ENCODE data around the gene MEF2C. TPM values are rescaled to one million over a fixed set of nuclear protein-coding genes. Genes with fewer than 3 reads are reported as not detected.

Gene MEF2C
- total RNA-seq, 2 donors from 2014 or later = 13.9 to 44.0 TPM

DNA sequence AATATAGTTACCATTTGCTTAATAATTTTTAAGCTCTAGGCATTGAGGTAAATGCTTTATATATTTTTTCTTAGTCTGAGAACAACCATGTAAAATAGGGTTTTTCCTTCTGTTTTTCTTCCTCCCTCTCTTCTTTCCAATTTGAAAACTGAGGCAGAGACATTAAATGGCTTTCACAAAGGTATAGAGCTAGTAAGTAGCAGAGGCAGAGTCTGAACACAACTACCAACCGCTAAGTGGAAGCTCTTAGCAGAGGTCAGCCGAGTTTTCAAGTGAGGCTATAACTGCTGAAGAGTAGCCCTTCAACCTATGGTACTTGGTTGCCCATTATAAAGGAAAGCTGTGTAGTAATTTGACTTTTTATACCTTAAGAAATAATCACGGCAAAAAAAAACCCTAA, 187.1 kb downstream of the MEF2C start:
- intact Hi-C loops (cut with DNase I) = no loop called here
- H3K27me3 ChIP-seq (replicated peaks; ENCODE audit: insufficient read depth) = peaks cover 22% of the 10 kb centered on the region
- H3K36me3 ChIP-seq = no peaks in the 10 kb centered on the region
- no peak overlapping the region for H3K27ac ChIP-seq
- WGBS = 12% methylated on average over 3 of the region's 3 CpGs
- DNase-seq (ENCODE audit: low spot score) = no peak
- no peak overlapping the region for H3K4me3 ChIP-seq
- no peaks in the 10 kb centered on the region for H3K9me3 ChIP-seq
- H3K4me1 ChIP-seq (replicated peaks) = no peaks in the 10 kb centered on the region
- TF ChIP-seq POLR2A (IDR thresholded peaks at IDR 0.05) (no peak), POLR2AphosphoS5 (IDR thresholded peaks at IDR 0.05) (no peak)
- TF ChIP-seq, protein P1, sequence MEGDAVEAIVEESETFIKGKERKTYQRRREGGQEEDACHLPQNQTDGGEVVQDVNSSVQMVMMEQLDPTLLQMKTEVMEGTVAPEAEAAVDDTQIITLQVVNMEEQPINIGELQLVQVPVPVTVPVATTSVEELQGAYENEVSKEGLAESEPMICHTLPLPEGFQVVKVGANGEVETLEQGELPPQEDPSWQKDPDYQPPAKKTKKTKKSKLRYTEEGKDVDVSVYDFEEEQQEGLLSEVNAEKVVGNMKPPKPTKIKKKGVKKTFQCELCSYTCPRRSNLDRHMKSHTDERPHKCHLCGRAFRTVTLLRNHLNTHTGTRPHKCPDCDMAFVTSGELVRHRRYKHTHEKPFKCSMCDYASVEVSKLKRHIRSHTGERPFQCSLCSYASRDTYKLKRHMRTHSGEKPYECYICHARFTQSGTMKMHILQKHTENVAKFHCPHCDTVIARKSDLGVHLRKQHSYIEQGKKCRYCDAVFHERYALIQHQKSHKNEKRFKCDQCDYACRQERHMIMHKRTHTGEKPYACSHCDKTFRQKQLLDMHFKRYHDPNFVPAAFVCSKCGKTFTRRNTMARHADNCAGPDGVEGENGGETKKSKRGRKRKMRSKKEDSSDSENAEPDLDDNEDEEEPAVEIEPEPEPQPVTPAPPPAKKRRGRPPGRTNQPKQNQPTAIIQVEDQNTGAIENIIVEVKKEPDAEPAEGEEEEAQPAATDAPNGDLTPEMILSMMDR (IDR thresholded peaks at IDR 0.05) = no peak

DNA sequence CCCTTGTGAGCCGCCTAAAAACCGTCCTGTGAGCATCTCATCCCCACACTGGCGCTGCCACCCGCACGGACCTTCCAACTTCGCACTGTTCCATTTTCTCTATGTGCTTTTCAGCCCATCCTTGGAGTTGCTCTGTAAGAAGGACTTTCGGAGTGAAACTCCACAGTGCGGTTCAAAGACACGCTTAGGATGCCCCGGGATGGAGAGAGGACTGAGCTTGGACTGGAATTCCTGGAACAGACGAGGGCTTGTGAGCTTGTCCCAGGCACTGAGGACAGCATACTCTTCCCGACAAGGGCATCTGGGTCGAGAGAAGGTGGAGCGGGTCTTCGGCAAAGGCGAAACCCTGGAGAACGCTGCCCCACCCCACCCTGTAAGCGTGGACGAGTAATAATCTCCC, 187.8 kb downstream of the MEF2C start:
- H3K27ac ChIP-seq = no peak overlapping the region
- no peaks in the 10 kb centered on the region for H3K4me1 ChIP-seq (replicated peaks)
- no peak for TF ChIP-seq POLR2AphosphoS5 (IDR thresholded peaks at IDR 0.05)
- no peak for DNase-seq (ENCODE audit: low spot score)
- H3K27me3 ChIP-seq (replicated peaks; ENCODE audit: insufficient read depth) = peaks cover 25% of the 10 kb centered on the region
- intact Hi-C loops (cut with DNase I) = no loop called here
- no peak overlapping the region for H3K4me3 ChIP-seq
- WGBS = 7% methylated on average over 19 of the region's 19 CpGs
- H3K36me3 ChIP-seq = no peaks in the 10 kb centered on the region
- no peaks in the 10 kb centered on the region for H3K9me3 ChIP-seq

DNA sequence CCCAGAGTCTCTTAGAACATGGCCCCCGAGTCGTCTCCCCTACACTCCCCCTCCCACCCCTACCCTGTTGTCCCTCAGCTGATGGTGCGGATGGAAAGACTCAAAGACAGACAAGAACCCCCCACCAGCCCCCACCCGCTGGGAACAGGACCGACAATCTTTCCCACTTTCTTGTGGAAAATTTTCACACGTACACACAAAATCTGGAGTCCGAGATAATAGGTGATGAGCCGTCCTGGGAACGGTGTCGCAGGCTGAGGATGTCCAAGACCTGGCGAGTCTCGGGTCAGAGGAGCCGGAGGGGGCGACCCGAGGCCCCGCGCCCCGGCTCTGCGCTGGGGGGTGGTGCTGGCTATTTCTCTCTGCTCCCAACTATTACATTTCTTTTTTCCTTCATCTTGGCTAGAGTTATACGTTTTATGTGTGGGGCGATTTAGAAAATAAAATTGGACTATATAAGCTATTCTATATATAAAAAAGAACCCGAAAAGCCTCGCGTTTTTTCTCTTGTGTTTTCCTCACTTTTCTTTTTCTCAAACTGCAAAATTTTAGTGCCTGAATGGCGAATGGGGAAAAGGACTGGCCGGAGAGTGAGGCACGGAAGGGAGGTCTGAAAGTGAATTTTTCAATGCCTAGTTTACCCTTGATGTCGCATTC, 188.8 kb downstream of the MEF2C start:
- intact Hi-C loops (cut with DNase I) = loop anchor here (5.0 kb wide), 1 partner anchor 552 kb away; no protein-coding TSS in a partner anchor
- Histone ChIP-seq H3K4me3 (no peak overlapping the region), H3K27ac (no peak overlapping the region), H3K9me3 (no peaks in the 10 kb centered on the region), H3K4me1 (replicated peaks) (no peaks in the 10 kb centered on the region), H3K27me3 (replicated peaks; ENCODE audit: insufficient read depth) (peaks cover 35% of the 10 kb centered on the region), H3K36me3 (no peaks in the 10 kb centered on the region)
- DNase-seq (ENCODE audit: low spot score) = no peak
- TF ChIP-seq POLR2AphosphoS5 (IDR thresholded peaks at IDR 0.05) = no peak
- TF ChIP-seq, protein P1 (IDR thresholded peaks at IDR 0.05) = no peak
- TF ChIP-seq POLR2A (IDR thresholded peaks at IDR 0.05) = no peak
- 9% methylated on average over 28 of the region's 28 CpGs for WGBS

DNA sequence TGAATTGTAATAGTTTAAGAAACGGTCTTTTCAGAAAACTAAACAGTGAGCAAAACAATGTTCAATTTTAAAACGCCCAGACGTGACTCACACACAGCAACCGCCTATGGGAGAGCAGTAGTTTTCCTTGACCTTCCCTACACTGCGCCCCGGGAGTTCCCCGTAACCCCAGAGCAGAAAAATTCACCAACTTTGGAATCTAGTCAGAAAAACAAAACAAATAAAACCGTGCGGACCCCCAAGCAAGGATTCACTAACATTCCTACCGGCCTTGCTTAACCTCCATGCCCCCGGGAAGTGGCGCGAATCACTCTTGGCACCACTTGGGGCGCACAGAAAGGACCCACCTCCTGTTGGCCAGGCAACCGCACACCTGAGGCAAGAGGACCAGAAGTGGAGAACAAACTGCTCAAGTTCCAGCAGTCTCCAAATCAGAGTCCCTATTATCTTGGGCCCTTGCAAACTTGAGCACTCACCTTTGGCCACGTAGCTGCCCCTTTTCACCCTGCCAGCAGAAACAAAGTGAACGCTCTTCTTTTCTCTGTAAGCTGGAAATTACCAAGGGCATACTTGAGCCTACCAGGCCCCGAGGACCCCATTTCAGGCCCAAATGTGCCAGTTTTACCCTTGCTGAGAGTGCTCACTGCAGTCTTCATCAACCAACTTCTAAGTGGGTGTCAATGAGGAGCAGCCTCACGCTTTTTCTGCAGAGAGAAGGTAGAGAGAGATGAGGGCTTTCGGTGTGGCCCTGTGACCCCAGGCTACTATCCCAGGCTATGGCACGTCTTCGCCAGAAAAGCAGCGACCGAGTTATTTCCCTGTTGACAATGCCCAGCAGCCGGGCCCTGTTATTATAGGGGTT, 189.7 kb downstream of the MEF2C start:
- Histone ChIP-seq H3K4me3 (no peak overlapping the region), H3K36me3 (no peaks in the 10 kb centered on the region), H3K27ac (no peak overlapping the region), H3K9me3 (no peaks in the 10 kb centered on the region), H3K27me3 (replicated peaks; ENCODE audit: insufficient read depth) (peaks cover 41% of the 10 kb centered on the region), H3K4me1 (replicated peaks) (no peaks in the 10 kb centered on the region)
- intact Hi-C loops (cut with DNase I) = loop anchor here (5.0 kb wide), 1 partner anchor 551 kb away; no protein-coding TSS in a partner anchor
- TF ChIP-seq, protein P1 (IDR thresholded peaks at IDR 0.05) = no peak
- no peak for TF ChIP-seq POLR2AphosphoS5 (IDR thresholded peaks at IDR 0.05)
- no peak for TF ChIP-seq POLR2A (IDR thresholded peaks at IDR 0.05)
- DNase-seq (ENCODE audit: low spot score) = no peak
- WGBS = 19% methylated on average over 25 of the region's 25 CpGs

DNA sequence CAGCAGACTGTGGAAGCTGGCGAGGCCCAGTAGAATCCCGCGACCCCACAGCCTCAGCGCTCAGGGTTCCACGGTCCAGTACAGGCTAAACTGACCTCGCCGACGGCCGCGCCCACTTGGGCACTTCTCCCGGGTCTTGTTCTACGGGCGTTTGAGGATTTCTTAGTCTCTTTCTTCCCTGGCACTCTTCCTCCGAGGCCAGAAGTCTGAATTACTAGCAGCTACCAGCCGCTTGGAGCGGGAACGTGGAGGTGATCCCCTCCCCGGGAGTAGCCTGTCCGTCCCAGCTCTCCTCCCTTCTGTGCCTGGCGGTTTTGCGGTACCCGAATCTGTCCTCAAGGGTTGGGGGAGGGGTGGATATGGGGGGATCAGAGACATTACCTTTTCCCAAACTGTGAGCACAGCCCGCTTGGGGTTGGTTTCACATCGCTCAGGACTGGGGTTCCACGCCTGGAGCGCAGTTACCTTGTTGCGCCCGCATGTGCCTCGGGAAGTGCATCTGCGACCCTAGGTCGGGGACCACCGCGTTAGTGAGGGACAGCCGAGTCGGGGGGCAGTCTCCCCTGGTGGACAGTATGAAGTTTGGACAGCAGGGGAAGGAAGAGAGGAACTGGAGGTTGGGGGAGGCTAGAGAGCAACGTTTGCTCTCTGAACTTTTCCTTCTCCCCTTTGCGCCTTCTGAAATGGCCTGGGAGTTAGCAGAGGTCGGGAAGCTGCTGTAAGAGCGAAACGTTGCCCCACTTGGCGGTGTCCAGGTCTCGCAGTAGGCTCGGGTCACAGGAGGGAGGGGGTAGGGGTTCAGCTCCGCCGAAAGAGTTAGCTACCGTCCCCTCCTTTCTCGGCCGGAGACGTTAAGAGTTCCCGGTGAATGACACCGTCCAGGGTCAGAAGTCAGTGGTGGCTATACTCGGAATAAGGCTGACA, 190.8 kb downstream of the MEF2C start:
- TF ChIP-seq POLR2A (IDR thresholded peaks at IDR 0.05) (no peak), POLR2AphosphoS5 (IDR thresholded peaks at IDR 0.05) (no peak)
- TF ChIP-seq, protein P1 (IDR thresholded peaks at IDR 0.05) = no peak
- Histone ChIP-seq H3K27me3 (replicated peaks; ENCODE audit: insufficient read depth) (peaks cover 49% of the 10 kb centered on the region), H3K4me3 (no peak overlapping the region), H3K9me3 (no peaks in the 10 kb centered on the region), H3K27ac (no peak overlapping the region), H3K36me3 (no peaks in the 10 kb centered on the region), H3K4me1 (replicated peaks) (no peaks in the 10 kb centered on the region)
- no peak for DNase-seq (ENCODE audit: low spot score)
- 4% methylated on average over 52 of the region's 52 CpGs for WGBS
- intact Hi-C loops (cut with DNase I) = loop anchor here (2.0 to 5.0 kb wide), 2 partner anchors 550 to 911 kb away; no protein-coding TSS in a partner anchor
